Brain microvascular endothelial cell (primary cell): ENCODE data around the gene RWDD1.
A peak's percentile ranks its signal among the peaks of the same experiment; 100 is the strongest.

ENCODE experiments used
- DNase-seq: peaks from one replicate; pipeline ENCODE4 v3.0.0-alpha.2; 2020
- H3K27ac ChIP-seq: fragments of 250-450 bp; sonication (Bioruptor Pico); 2 replicates; pipeline ENCODE4 v1.5.1; 2020; ENCODE audit warnings: mild to moderate bottlenecking, moderate library complexity
- H3K27me3 ChIP-seq: fragments of 250-450 bp; sonication (Bioruptor Pico); replicated peaks from 2 replicates; pipeline ENCODE4 v1.5.1; 2020; ENCODE audit warnings: mild to moderate bottlenecking
- H3K36me3 ChIP-seq: fragments of 250-450 bp; sonication (Bioruptor Pico); replicated peaks from 2 replicates; pipeline ENCODE4 v1.5.1; 2020; ENCODE audit warnings: mild to moderate bottlenecking
- H3K4me3 ChIP-seq: 2 replicates; pipeline ENCODE4 v1.5.1; 2011; ENCODE audit warnings: low read depth, mild to moderate bottlenecking, control low read depth, low read length, moderate library complexity
- CTCF ChIP-seq: IDR thresholded peaks from 2 replicates; pipeline ENCODE4 v1.5.1; 2011; ENCODE audit warnings: low read depth, mild to moderate bottlenecking, moderate library complexity, low read length, control low read depth, inconsistent platforms; ENCODE audit errors: missing control alignments
- in situ Hi-C: cut with HindIII; loops from 2 replicates; pipeline ENCODE4 v1.10.0; 2017; ENCODE audit warnings: low sequenced_read_pairs, low pct_ligation_motif_present

The RWDD1 gene

GRCh38 chr6:116564921-116565872 lies 6.1 kb upstream of the RWDD1 start:
- in situ Hi-C loops: no loop called here
- Histone ChIP-seq H3K27me3 (no peaks in the 10 kb centered on the region), H3K36me3 (no peaks in the 10 kb centered on the region), H3K27ac (no peak overlapping the region), H3K4me3 (peak overlapping the region; percentile 43)
- DNase-seq: no peak
- TF ChIP-seq CTCF: no peak

GRCh38 chr6:116568111-116568510 lies 3.2 kb upstream of the RWDD1 start:
- Histone ChIP-seq H3K36me3 (no peaks in the 10 kb centered on the region), H3K27me3 (no peaks in the 10 kb centered on the region), H3K4me3 (no peak overlapping the region), H3K27ac (no peak overlapping the region)
- no peak for DNase-seq
- TF ChIP-seq CTCF: no peak
- in situ Hi-C loops: no loop called here

- H3K36me3 ChIP-seq: no peaks in the 10 kb centered on the region
- TF ChIP-seq CTCF: no peak
- H3K27me3 ChIP-seq: no peaks in the 10 kb centered on the region
- no peak overlapping the region for H3K4me3 ChIP-seq
- no peak for DNase-seq
- no peak overlapping the region for H3K27ac ChIP-seq
- in situ Hi-C loops: no loop called here
These were observed 2.2 kb upstream of the RWDD1 start for GRCh38 chr6:116568821-116569755.

- H3K27ac ChIP-seq: peak overlapping the region; percentile 69
- in situ Hi-C loops: no loop called here
- DNase-seq: no peak
- H3K4me3 ChIP-seq: peak overlapping the region; percentile 97
- no peak for TF ChIP-seq CTCF
- H3K27me3 ChIP-seq: no peaks in the 10 kb centered on the region
- peaks cover 2% of the 10 kb centered on the region for H3K36me3 ChIP-seq
These were observed 338 bp downstream of the RWDD1 start for GRCh38 chr6:116571683-116572000.

GRCh38 chr6:116572162-116572561 lies 858 bp downstream of the RWDD1 start:
- peaks cover 6% of the 10 kb centered on the region for H3K36me3 ChIP-seq
- peak overlapping the region; percentile 69 for H3K27ac ChIP-seq
- H3K4me3 ChIP-seq: peak overlapping the region; percentile 97
- DNase-seq: peak; percentile 29
- no peaks in the 10 kb centered on the region for H3K27me3 ChIP-seq
- TF ChIP-seq CTCF: no peak
- in situ Hi-C loops: no loop called here
